ENCODE measurements around the gene FNDC1.
"Not testable (repeated sequence)": the region's sequence is repeated elsewhere in the genome, so short reads cannot be mapped to it uniquely, and the experiment has no call there.

The FNDC1 gene

DNA sequence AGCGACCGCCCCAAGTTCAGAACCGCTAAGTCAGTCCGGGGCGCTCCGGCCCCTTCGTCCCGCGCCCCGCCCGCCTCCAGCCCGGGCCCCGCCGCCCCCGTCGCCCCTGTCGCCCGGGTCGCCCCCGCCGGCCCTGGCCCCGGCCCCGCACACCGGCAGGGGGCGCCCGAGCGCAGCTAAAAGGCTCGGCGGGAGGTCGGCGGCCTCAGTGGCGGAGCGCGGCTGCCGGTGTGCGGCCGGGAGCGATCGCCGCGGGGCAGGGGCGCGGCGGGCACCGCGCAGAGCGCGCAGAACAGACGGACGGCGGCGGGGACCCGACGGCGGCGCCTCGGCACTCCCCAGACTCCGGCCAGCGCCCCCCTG lies at the start of gene FNDC1:
Gene FNDC1 (plus strand): TSS at position 208 of the 363 bp plus-strand sequence. CDS start 197 bp downstream, outside the sequence.
- peak; percentile 59 for DNase-seq

DNA sequence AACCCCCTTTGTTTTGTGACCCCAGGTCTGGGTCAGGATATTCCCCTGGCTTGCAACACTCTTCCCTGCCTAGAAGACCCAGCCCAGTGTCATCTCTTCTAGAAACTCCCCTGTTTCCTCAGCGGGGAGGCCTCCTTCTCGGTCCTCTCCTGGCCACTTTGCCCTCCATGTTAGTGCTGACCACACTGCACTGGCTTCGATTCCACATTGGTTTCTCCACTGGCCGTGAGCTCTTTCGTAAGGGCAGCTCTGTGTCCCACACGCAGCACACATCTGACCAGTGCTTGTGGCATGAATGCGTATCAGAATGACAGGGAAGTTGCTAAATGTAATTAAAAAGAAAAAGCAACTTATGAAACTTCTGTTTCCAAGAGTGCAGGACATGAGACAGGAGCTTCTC lies 49.4 kb upstream of the FNDC1 start:
- no peak for DNase-seq

- no peak for DNase-seq
Observed at GRCh38 chr6:159121486-159121885, 47.7 kb upstream of the FNDC1 start.

DNA sequence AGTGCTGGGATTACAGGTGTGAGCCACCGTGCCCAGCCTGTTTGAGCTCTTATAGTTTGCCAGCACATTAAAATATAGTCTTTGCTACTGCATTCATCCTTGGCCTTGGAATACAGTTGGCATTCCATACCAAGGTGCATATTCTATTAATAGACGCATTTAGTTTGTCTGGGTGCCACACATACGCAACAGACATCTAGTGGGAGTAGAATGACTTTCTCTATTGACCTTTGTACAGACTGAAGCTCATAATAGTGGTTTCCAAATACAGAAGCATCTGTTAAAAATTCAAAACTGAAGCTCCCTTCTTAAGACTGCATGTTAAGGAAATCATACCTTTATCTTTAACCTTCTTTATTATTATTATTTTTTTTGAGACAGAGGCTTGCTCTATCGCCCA lies 46.7 kb upstream of the FNDC1 start:
- DNase-seq, result no peak

- DNase-seq, result not testable (repeated sequence)
Observed at GRCh38 chr6:159123831-159124230, 45.4 kb upstream of the FNDC1 start.

DNA sequence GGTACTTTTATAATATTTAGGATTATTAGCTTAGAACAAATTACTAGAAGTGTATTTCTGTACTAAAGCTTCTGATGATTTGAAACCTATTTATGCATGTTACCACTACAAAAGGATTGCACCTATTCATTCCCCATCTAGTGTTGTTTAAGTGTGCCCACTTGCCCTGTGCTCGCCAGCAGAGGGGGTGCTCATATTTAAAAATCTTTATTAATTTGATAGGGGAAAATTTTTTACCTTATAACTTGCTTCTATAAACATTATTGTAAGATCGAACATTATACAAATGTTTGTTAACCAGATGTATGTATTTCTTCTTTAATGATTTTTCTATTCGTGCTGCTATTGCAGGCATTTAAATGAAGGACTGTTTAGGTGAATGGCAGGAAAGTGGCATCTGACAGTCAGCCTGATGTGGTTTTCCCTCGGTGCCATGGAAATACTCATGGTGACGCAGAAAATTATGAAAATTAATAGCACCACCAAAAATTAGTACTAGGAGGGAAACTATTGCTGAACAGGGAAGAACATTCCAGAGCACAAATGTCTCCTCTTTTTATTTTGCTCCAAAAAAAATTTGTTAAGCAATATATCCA lies 44.1 kb upstream of the FNDC1 start:
- no peak for DNase-seq

GRCh38 chr6:159125951-159126352 lies 43.2 kb upstream of the FNDC1 start:
- DNase-seq, result no peak

GRCh38 chr6:159126590-159126989 lies 42.6 kb upstream of the FNDC1 start:
- no peak for DNase-seq

DNA sequence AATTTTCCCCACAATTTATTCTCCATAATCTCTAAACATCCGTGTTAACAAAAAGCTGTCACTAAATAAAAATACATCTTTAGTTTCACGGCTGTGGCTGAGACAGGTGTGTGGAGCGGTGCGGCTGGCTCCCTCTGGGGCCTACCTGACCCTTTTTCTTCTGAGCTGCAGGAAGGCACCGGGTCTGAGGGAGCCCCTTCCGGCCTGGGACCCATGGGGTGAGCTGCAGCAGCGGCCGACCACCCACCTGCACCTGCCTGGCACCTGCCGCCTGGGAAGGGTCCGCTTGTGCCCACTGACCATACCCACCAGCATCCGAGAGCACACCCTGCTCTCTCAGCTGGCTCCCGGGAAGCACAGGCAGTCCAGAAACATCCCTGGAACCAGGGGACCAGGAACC lies 41.5 kb upstream of the FNDC1 start:
- DNase-seq, result no peak

- no peak for DNase-seq
Observed at GRCh38 chr6:159128978-159129377, 40.2 kb upstream of the FNDC1 start.

DNA sequence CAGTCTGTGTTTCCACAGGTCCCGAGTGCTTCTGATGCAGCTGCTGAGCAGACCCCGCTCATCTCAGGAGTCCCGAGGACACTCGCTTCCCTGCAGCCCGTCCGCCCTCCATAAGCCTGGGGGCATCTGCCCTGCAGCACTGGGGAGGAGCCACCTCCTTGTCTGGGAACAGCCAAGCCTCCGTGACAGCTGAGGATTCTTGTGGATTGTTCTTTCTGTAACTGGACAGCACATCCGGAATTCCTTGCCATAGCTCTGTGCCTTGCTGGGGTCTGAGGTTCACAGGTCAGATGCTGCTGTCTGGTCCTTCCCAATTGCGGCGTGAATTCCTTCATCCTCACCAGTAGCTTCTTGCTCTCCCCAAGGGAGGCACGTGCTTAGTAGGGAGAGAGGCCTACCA lies 38.4 kb upstream of the FNDC1 start:
- DNase-seq, result no peak

GRCh38 chr6:159131709-159132108 lies 37.5 kb upstream of the FNDC1 start:
- DNase-seq, result no peak

GRCh38 chr6:159132664-159133063 lies 36.5 kb upstream of the FNDC1 start:
- no peak for DNase-seq

DNA sequence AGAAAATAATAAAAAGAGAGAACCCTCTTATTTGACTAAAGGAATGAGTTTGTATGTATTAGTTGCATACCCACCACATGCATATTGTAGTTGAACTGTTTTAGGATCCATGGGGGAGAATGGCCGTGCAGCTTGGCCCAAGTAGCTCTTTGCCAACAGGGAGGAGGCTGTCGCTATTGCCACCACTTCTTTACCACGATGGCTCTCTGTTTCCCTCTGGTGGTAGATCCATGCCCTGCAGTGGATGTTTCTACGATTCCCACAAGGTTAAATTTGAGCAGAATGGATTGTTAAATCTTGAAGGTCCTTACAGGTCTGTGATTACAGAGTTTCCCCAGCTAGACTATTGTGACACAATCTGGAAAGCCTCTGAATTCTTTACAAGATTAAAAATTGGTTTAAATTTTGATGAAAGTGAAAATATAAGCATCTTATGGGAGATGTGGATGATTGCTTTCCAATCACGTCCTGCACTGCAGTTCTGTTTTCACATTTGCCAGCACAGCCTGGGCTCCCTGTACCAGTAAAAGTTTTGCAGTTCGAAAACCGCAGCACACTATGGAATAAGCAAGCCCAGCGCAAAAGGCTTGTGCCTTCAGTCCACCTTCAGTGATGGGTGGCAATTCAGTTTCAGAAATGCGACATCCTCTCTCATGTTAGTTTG lies 34.4 kb upstream of the FNDC1 start:
- peak; percentile 77 for DNase-seq

- DNase-seq, result no peak
Observed at GRCh38 chr6:159137676-159138075, 31.5 kb upstream of the FNDC1 start.

- no peak for DNase-seq
Observed at GRCh38 chr6:159142531-159142930, 26.7 kb upstream of the FNDC1 start.

DNA sequence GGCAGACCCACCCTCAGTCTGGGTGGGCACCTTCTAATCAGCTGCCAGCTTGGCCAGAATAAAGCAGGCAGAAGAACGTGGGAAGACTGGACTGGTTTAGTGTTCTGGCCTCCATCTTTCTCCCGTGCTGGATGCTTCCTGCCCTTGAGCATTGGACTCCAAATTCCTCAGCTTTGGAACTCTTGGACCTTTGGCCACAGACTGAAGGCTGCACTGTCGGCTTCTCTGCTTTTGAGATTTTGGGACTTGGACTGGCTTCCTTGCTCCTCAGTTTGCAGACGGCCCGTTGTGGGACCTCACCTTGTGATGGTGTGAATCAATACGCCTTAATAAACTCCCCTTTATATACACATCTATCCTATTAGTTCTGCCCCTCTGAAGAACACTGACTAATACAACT lies 20.6 kb upstream of the FNDC1 start:
- DNase-seq, result no peak

- no peak for DNase-seq
Observed at GRCh38 chr6:159149641-159150040, 19.6 kb upstream of the FNDC1 start.

- DNase-seq, result peak; percentile 53
Observed at GRCh38 chr6:159151266-159151855, 17.8 kb upstream of the FNDC1 start.

- DNase-seq, result no peak
Observed at GRCh38 chr6:159152041-159152440, 17.2 kb upstream of the FNDC1 start.

- no peak for DNase-seq
Observed at GRCh38 chr6:159152782-159153181, 16.4 kb upstream of the FNDC1 start.

GRCh38 chr6:159155679-159156078 lies 13.5 kb upstream of the FNDC1 start:
- no peak for DNase-seq

- no peak for DNase-seq
Observed at GRCh38 chr6:159156089-159156488, 13.1 kb upstream of the FNDC1 start.

DNA sequence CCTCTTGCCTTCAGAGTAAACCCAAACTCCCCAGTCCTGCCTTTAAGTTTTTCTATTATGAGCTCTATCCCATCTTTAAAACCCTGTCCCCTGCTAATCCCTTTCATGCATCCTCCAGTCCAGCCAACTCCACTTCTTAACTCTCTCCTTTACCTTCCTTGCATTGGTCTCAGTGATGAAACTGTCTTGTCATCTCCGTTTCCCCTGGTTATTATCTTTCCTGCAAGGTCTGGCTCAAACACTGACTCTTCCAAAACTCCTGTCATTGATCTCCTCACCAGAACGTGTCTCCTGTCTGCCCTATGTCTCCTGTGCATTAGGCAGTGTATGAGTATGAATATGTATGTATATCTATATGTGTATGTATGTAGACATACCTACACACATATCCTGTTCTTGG lies 11.8 kb upstream of the FNDC1 start:
- no peak for DNase-seq

- DNase-seq, result no peak
Observed at GRCh38 chr6:159161839-159162238, 7.4 kb upstream of the FNDC1 start.

Measured in activated naive CD4-positive, alpha-beta T cell treated with Interleukin-2 at 50 U/mL for 16 hours (primary cell).